Measurements from ENCODE around the gene IKZF4. TPM values are rescaled to one million over a fixed set of nuclear protein-coding genes. Genes with fewer than 3 reads are reported as not detected.

IKZF4 gene
- total and polyA plus RNA-seq, 2 donors (not counting 1 experiment from before 2014, with no cell fraction given): 2.3 to 7.6 TPM

DNA sequence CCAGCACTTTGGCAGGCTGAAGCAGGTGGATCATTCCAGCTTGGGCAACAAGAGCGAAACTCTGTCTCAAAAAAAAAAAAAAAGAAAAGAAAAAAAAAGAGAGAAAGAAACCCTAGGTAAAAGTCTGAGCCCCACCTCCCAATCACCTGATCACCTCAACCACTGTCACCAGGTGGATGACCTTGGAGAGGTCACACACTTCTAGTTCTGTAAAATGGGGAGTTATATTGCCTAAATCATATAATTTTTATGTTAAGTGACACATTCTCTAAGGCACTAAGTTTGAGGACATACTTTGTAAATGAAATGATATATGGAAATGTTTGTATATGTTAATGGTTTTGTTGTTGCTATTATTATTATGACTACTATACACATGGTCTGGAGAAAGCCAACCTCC, 57.6 kb downstream of the IKZF4 start:
- Histone ChIP-seq H2AFZ (ENCODE audit: insufficient read depth, low read depth, low read length, poor library complexity, severe bottlenecking) (no peak overlapping the region), H3K4me1 (ENCODE audit: control insufficient read depth in 2 of 2, insufficient read depth in 2 of 2, low read length in 2 of 2) (peaks cover 18 to 22% of the 10 kb centered on the region in 2 donors), H3K4me3 (ENCODE audit: control extremely low read depth in 1 of 5, extremely low read depth in 1 of 5, insufficient read depth in 1 of 5, low read depth in 2 of 5, low read length in 4 of 5) (no peak overlapping the region), H3K9me3 (ENCODE audit: control extremely low read depth in 1 of 3, control insufficient read depth in 2 of 3, insufficient read depth in 1 of 3, low read length in 2 of 3) (peaks cover 0 to 12% (median 0%) of the 10 kb centered on the region in 3 donors), H3K27me3 (replicated peaks in 1 of 4; ENCODE audit: control extremely low read depth in 1 of 4, control insufficient read depth in 3 of 4, insufficient read depth in 4 of 4, low read length in 3 of 4) (peaks cover 0 to 39% (median 15%) of the 10 kb centered on the region in 4 experiments), H3K79me2 (ENCODE audit: control insufficient read depth, insufficient read depth, low read length) (no peaks in the 10 kb centered on the region), H3K4me2 (replicated peaks; ENCODE audit: low read depth, low read length, poor library complexity, severe bottlenecking) (no peak overlapping the region), H3K27ac (ENCODE audit: low read length in 2 of 2) (no peak overlapping the region), H4K20me1 (ENCODE audit: control insufficient read depth, insufficient read depth, low read length, poor library complexity, severe bottlenecking) (no peaks in the 10 kb centered on the region), H3K9ac (ENCODE audit: low read length) (no peak overlapping the region), H3K36me3 (replicated peaks in 1 of 2; ENCODE audit: control extremely low read depth in 1 of 2, control insufficient read depth in 1 of 2, extremely low read depth in 1 of 2, insufficient read depth in 2 of 2, low read length in 1 of 2) (no peaks in the 10 kb centered on the region)
- no peaks in the 10 kb centered on the region for H3K9me3 Mint-ChIP-seq (ENCODE audit: insufficient read depth)
- peaks cover 12% of the 10 kb centered on the region for H3K4me1 Mint-ChIP-seq
- H3K4me3 Mint-ChIP-seq: peak overlapping the region; percentile 91
- WGBS (ENCODE audit: insufficient coverage): no CpG with 5 or more reads among the region's 1 CpG
- no peak for DNase-seq
- no peak overlapping the region for H3K27ac Mint-ChIP-seq
- ChIA-PET POLR2A (no interaction called here), CTCF (interaction anchor here (1.6 kb wide), 1 partner anchor 40 kb away, joined by 3 read pairs; the partner anchor contains the start of gene ZC3H10)
- ATAC-seq (ENCODE audit: low read depth): no peak
- intact Hi-C loops (cut with micrococcal nuclease): no loop called here
- TF ChIP-seq EZH2 (IDR thresholded peaks at IDR 0.05; ENCODE audit: borderline replicate concordance, insufficient read depth, low read depth, low read length, poor library complexity, severe bottlenecking): no peak
- peaks cover 9% of the 10 kb centered on the region for H3K27me3 Mint-ChIP-seq

DNA sequence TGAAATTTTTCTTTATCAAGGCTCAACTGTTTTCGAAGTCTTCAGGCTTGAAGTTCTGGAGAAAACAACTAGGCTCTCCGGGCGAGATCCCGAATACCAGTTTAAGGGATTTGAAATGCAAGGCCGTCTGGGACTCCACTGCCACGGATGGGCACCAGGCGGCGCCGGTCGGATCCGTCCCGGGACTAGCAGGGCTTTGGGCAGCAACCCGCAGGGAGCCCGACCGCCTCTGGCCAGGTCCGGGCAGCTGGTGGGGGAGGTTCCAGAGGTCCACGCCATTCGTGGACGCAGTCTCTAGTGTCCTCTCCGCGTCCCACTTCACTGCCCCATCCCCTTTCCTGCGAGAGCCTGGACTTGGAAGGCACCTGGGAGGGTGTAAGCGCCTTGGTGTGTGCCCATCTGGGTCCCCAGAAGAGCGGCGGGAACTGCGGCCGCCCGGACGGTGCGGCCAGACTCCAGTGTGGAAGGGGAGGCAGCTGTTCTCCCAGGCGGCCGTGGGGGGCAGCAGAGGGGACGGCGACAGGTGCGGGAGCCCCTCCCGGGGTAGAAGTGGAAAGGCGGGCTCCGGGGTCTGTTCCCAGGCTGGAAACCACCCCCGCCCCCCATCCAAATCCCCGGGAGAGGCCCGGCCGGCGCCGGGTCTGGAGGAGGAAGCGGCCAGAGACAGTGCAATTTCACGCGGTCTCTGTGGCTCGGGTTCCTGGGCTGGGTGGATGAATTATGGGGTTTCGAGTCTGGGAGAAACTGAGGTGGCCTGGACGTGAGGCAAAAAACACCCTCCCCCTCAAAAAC, 58.3 kb downstream of the IKZF4 start:
- intact Hi-C loops (cut with micrococcal nuclease): loop anchor here (1.0 kb wide), 1 partner anchor 39 kb away; the partner anchor contains the start of gene ZC3H10
- Histone ChIP-seq H3K9me3 (ENCODE audit: control extremely low read depth in 1 of 3, control insufficient read depth in 2 of 3, insufficient read depth in 1 of 3, low read length in 2 of 3) (peaks cover 0 to 12% (median 0%) of the 10 kb centered on the region in 3 donors), H3K9ac (ENCODE audit: low read length) (peak overlapping the region; percentile 79), H3K4me2 (replicated peaks; ENCODE audit: low read depth, low read length, poor library complexity, severe bottlenecking) (peak overlapping the region; percentile 100), H3K4me1 (ENCODE audit: control insufficient read depth in 2 of 2, insufficient read depth in 2 of 2, low read length in 2 of 2) (peaks cover 18 to 22% of the 10 kb centered on the region in 2 donors), H3K27ac (ENCODE audit: low read length in 2 of 2) (no peak overlapping the region), H3K79me2 (ENCODE audit: control insufficient read depth, insufficient read depth, low read length) (no peaks in the 10 kb centered on the region), H3K27me3 (replicated peaks in 1 of 4; ENCODE audit: control extremely low read depth in 1 of 4, control insufficient read depth in 3 of 4, insufficient read depth in 4 of 4, low read length in 3 of 4) (peaks cover 0 to 46% (median 15%) of the 10 kb centered on the region in 4 experiments), H3K4me3 (ENCODE audit: control extremely low read depth in 1 of 5, extremely low read depth in 1 of 5, insufficient read depth in 1 of 5, low read depth in 2 of 5, low read length in 4 of 5) (peak overlapping the region; percentile 53 to 91 (median 70)), H4K20me1 (ENCODE audit: control insufficient read depth, insufficient read depth, low read length, poor library complexity, severe bottlenecking) (no peaks in the 10 kb centered on the region), H2AFZ (ENCODE audit: insufficient read depth, low read depth, low read length, poor library complexity, severe bottlenecking) (peak overlapping the region; percentile 91), H3K36me3 (replicated peaks in 1 of 2; ENCODE audit: control extremely low read depth in 1 of 2, control insufficient read depth in 1 of 2, extremely low read depth in 1 of 2, insufficient read depth in 2 of 2, low read length in 1 of 2) (no peaks in the 10 kb centered on the region)
- Mint-ChIP-seq H3K4me3 (peak overlapping the region; percentile 91), H3K4me1 (peaks cover 12% of the 10 kb centered on the region), H3K9me3 (ENCODE audit: insufficient read depth) (no peaks in the 10 kb centered on the region), H3K27ac (no peak overlapping the region), H3K27me3 (peaks cover 15% of the 10 kb centered on the region)
- peak; percentile 77 for ATAC-seq (ENCODE audit: low read depth)
- TF ChIP-seq EZH2 (IDR thresholded peaks at IDR 0.05; ENCODE audit: borderline replicate concordance, insufficient read depth, low read depth, low read length, poor library complexity, severe bottlenecking) (no peak), CTCF (IDR thresholded peaks at IDR 0.05) (peak; percentile 80)
- WGBS (ENCODE audit: insufficient coverage): 8% methylated on average over 37 of the region's 50 CpGs
- peak; percentile 65 for DNase-seq
- ChIA-PET CTCF (interaction anchor here (0.7 to 1.6 kb wide), 8 partner anchors 9 to 336 kb away, joined by 3 read pairs; partner anchors contain the start of genes GDF11, STAT2 and ZC3H10), POLR2A (interaction anchor here (2.1 kb wide), 1 partner anchor 25 kb away, joined by 5 read pairs; the partner anchor contains the start of gene PA2G4)
